Measurements from ENCODE around the gene NEDD4L.
A peak's percentile ranks its signal among the peaks of the same experiment; 100 is the strongest.
"Not testable (repeated sequence)": the region's sequence is repeated elsewhere in the genome, so short reads cannot be mapped to it uniquely, and the experiment has no call there.

The NEDD4L gene

DNA sequence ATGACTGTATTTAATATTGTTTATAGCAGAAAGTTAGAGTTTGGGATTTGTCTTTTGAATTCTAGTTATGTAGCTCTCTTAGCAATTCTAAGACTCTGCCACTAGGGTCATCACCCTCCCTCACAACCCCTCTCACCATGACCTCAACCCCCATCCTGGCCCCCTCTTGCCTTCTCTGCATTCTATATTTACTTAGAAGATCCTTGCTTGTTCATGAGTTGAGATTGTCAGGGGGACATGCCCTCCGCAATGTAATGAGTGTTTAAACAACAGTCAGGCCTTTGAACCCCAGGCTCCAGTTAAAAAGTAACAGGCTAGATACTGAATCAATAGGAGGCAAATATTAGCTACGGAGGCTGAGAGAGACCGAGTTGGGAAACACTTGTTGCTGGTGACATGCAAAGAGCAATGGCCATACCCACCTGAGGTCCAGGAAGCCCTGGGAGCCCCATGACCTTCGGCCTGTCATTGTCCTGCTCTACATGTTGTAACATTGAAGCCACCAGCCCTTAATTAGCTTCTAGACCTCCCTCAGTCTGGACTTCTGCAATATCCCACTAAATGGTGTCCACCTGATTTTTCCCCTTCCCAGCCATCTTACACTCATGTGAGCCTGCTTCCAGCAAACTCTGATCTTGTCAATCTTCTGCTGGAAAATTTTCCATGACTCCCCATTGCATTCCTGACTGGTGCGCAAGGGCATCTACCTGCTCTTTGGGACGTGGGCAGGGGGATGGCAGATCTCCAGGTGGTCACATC lies 363.8 kb downstream of the NEDD4L start:
- no peak for DNase-seq

DNA sequence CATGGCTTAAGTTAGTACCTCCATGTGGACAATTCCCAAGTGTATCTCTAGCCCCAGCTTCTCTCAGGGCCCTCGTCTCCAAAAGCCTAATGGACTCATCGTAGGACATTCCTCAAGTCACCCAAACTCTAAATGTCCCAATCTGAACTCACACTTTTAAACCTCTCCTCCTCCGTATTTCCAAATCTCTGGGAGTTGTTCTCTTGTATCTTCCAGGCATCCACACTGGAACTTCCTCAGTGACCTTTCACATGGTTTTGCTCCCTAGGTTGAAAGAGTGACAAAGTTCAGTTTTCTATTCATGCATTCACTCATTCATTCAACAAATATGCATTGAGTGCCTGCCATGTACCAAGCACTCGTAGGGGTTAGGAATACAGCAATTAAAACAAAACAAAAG lies 364.6 kb downstream of the NEDD4L start:
- no peak for DNase-seq

DNA sequence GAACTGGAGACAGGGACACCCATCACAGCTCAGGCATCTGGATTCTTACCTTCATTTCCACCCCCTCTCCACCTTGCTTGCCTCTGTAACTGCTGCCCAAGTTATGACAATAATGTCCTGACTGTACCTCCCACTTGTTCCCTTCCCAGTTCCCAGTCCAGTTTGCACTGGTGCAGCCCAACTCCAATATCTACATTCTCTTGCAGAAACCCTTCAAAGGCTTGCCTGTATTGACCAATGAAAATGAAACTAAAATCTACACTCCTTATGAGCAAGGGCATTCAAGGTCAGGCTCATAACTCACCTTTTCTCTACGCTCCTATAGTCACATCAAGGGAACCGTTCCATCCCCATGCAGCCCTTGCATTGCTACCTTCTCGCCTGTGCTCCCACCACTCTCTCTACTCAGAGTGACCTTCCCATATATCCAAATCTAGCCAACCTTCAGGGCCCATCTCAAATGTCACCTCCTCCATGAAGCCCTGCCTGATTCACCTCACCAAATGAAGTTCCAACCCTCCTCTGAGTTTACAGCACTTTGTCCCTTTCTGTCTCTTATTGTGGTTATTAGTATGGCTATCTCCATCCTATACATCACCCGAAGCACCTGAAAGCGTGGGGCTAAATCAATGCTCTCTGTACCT lies 365.9 kb downstream of the NEDD4L start:
- no peak for DNase-seq

DNA sequence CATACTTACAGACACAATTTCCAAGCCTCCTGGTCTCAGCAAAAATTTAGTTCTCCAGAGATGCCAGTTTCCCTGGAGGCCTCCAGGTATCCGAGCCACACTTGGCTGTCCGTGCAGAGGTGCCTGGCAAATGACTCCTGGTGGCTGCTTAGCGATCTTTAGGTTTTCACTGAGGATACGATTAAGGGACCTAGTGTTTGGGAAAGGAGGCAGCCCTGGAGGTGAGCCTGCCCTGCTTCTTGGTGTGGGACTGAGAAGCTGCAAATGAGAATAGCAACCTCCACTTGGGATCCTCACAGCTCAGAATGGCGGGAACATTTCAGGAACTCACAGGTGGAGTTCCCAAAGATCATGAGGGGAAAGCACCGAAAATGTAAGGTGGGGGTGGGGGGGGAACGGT lies 367.3 kb downstream of the NEDD4L start:
- no peak for DNase-seq

DNA sequence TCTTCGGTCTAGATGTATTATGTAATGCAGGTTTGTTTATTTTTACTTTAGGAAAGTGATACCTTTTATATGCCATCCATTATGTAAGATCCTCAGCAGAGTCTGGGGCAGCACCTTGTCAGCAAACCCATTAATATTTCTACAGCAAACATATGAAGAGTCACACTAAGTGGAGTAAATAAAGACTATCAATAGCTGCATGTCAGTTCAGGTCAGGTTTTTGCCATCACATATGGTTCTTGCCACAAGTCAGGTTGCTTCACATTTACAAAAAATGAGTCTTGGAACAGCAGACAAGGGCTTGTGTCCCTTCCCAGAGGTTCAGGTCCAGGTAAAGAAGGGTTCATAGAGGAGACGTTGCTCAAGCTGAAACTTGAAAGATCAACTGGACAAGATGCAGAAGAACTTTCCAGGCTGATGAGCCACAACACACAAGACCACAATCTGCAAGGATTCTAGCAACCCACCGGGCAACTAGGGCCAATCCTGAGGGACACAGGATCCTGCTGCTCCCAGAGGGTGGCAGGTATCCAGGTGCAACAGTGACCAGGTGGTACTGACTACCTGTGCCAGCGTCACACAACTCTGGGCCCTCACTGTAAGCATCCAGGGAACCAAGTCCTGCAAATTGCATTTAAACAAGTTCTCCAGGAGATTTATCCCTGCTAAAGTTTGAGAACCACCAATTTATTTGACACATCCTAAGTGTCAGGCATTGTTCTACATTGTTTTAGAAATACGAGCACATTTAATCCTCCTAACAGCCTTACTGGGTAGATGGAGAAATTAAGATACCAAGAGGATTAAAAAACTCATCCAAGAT lies 369.0 kb downstream of the NEDD4L start:
- no peak for DNase-seq

DNA sequence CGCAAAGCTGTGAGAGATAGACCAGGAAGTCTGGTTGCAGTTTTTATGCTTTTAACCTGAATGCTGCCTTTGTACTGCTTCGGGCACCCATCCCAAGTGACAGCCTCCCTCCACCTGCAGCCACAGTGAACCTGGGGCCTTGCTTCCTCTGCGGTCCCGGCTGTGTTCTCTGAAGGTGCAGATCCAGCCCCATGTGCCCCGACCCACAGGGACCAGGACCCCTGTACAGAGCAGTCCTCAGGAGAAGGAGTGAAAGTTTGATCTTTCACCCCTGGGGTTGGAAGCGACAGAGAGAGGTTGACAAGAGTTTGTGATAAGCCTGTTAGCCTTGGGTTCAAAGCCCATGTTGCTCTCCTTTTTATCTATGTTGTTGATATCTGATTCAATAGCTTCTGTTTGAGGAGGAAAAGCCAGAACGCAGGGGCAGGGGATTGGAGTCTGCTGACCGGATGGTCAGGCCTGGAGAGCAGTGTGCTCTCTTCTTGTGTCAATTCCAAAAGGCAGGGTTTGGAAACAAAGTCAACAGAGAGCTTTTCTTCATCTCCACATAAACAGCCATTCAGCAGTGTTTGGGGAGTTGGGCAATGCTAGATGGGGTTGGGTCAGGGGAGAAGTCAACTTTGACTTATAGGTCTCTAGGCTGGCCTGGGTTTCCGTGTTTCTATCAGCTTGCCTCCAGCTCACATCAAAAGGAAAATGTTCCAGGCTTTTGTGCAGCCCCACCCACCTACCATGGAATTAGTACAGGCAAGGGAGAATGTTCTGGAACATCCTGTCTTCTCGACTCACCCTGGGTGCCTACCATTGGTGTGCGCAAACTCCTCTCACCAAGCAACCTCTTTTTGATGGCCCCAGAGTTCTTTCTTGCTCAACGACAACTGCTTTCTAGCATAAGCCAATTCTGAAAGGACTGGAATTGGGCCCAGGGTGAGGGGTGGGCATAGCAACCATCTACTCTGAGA lies 369.9 kb downstream of the NEDD4L start:
- DNase-seq: no peak

DNA sequence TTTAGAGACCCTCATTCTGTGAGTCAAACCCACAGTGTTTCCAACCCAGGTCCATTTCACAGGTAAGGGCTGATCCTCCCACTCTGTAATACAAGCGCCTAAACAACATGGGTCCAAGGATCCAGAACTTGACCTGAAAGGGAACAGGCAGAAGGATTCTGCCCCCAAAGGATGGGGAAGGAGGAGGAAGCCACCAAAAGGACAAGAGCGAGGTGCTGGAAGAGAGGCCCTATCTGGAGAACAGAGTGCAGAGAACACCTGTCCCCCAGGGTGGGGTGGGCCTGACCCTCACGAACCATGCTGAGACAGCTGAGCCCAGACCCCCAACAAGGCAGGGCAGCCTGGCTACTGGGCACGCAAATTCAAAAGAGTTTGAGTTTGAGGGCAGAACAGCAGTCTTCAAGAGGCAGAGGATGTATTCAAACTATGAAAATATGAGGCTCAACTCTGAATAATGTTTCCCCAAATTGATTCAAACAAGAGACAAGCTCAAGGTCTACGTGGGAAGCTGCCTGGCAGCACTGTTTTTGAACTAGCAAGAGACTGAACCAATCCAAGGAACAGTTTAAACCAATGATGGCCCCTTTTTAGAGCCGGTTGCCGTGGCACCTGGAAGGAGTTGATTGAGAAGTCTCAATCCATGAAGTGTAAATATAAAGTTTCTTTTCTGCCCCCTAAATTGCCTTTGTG lies 372.1 kb downstream of the NEDD4L start:
- no peak for DNase-seq

DNA sequence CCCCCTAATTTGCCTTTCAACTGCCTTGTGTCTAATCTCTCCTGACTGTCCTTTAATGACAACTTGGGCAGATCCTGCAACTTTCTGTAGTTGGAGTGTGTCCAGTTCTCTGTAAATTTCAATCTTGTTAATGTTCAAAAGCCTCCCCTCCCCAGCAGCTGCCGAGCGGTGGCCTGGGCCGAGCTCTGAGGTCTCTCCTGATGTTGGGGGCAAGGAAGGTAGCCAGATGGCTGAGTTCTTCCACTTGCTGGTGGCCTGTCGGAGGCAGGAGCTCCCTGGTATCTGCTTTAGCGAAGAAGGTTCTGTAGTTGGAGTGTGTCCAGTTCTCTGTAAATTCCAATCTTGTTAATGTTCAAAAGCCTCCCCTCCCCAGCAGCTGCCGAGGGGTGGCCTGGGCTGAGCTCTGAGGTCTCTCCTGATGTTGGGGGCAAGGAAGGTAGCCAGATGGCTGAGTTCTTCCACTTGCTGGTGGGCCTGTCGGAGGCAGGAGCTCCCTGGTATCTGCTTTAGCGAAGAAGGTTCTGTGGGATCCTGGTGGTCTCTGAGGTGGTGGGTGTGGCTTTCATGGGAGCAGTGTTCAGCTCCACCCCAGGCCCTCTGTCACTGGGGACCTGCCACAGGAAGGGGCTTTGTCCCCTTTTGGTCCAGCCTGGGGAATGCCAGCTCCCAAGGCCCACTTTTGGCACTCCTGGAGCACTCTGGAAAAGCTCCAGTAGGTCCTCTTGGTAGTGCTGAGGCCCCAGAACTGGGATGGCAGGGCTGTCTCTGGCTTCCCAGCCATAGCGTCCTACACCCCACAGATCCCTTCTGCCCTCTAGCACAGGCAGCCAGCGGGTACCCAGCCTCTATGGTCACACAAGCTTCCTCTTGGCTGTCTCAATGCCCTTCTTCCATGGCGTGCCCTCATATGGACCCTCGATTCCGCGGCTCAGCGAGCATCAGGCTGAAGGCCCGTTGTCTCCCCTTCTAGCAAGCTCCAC lies 373.0 kb downstream of the NEDD4L start:
- DNase-seq: no peak

DNA sequence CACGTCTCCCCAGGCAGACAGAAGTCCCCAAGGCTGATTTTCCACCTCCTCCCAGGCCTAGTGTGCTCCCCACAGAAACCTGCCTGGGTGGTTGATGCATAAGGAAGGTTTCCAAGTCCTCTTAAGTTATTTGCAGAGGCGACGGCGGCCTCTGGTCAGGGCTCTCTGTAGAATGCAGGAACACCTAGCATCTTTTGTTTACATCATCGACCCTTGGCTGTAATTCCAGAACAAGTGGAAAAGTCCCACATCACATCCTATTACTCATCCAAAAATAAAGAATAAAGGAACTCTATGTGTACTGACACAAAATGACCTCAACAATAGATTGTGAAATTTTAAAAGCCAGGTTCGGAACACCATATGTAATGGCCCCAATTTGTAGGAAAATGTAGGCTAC lies 373.7 kb downstream of the NEDD4L start:
- no peak for DNase-seq

DNA sequence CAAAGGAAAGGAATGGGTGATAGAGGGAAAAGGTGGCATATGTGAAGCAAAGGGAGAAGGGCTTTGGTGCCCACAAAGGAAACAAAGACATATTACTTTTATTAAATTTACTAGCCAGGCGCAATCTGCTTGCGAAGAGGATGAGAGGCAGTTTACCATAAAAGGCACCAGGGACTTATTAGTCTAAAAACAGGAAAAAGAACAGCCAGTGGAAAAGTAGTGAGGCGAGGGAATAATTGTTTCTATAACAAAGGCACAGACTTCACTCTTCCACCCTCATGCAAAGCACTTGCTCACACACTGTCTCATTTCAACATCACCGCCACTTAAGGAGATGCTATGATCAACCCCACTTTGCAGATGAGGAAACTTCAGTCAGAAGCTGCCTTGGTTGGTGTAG lies 374.3 kb downstream of the NEDD4L start:
- no peak for DNase-seq

DNA sequence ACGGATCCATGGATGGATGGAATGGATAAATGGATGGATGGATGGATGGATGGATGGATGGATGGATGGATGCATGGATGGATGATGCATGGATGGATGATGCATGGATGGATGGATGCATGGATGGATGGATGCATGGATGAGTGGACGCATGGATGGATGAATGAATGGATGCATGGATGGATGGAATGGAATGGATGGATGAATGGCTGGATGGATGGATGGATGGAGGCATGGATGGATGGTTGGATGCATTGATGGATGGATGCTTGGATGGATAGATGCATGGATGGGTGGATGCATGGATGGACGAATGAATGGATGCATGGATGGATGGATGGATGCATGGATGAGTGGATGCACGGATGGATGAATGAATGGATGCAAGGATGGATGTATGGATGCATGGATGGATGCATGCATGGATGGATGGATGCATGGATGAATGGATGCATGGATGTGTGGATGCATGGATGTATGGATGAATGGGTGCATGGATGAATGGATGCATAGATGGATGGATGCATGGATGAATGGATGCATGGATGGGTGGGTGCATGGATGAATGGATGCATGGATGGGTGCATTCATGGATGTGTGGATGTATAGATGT lies 375.7 kb downstream of the NEDD4L start:
- DNase-seq: no peak

DNA sequence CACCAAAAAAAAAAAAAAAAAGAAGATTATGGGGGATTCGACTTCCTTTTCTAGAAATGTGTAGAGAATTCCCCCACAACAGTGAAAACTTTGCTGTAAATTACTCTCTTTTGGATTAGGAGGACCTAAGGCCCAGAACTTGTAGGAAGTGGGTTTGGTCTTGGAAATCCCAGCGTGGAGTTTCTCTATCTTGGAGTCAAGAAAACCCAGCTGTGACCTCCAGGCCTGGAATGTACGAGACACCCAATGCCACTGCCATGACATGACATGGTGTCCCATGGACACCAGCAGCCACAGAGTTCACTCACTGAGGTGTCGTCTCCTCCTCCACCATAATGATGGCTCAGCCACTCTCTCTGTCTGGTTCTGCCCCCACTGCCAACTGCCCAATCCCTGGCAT lies 382.6 kb downstream of the NEDD4L start:
- DNase-seq: no peak

DNA sequence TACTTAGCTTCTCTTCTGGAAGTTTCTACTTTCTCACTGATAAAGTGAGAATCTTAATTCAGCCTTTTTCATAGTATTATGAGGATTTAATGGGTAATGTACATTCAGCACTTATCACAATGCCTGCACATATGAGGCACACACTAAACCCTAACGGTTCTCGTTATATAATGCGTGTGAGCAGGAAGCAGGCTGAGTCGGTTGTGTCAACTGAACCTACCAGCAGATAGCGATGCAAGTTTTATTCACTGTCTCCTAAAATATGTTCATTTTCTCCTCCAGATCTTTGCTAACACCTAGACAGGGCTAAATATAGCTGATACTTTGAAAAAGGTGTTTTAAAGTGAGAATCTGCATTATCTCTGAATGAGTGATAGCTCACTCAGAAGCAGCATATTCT lies 383.3 kb downstream of the NEDD4L start:
- no peak for DNase-seq

DNA sequence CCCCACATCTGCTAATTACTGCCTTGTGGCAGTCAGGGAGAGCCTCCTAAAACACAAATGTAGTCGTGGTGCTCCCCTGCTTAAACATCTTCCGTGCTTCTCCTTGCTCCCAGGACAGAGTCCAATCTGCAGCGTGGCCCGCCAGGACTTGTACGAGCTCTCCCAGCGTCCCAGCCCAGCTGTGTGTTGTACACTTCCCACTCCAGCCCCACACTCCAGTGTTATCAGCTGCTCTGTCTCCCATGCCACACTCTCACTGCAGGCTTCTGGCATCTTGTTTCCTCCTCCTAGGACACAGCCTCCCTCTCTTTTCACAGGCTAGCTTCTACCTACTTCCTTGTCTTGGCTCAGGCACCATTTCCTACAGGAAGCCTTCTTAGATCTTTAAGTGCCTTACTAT lies 385.4 kb downstream of the NEDD4L start:
- DNase-seq: no peak

DNA sequence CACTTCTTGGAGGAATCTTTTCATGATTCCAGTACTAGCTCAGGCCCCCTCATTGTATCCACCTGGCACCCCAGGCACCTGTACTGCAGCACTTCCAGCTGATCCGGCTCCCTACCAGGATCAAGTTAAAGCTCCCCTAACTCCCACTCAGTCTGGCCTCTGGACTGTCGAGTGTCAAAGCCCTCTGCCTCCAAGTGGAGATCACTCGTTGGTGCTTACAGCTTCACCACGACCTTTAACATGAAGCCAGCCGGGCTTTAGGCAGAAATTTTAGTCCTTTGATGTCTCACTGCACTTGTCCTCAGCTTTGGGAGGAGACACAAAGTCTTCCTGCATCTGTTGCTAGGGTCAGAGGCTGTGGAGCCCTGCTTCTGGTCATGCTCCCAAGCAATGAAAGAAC lies 387.2 kb downstream of the NEDD4L start:
- no peak for DNase-seq

DNA sequence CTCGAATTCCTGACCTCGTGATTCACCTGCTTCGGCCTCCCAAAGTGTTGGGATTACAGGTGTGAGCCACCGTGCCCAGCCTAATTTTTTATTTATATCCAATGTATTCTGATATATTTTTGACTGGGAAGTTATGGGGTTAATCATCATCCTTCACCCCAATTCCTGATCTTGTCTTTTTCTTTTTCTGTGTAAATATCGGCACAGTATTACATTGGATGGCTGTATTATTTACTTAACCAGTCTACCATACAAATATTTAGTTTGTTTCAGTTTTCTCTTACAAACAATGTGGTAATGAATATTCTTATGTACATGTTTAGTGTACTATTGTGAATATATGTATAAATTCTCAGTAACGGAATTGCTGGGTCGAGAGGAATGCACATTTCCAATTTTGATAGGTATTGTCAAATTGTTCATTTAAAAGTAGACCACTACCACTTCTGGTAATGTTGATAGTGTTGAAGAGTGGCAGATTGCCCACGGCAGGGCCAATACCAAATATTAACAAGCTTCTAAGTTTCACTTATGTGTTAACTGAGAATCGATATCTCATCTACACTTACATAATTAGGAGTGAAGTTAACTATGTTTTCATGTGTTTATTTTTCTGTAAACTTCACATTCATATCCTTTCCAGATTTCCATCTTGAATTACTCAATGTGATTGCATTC lies 388.2 kb downstream of the NEDD4L start:
- no peak for DNase-seq

DNA sequence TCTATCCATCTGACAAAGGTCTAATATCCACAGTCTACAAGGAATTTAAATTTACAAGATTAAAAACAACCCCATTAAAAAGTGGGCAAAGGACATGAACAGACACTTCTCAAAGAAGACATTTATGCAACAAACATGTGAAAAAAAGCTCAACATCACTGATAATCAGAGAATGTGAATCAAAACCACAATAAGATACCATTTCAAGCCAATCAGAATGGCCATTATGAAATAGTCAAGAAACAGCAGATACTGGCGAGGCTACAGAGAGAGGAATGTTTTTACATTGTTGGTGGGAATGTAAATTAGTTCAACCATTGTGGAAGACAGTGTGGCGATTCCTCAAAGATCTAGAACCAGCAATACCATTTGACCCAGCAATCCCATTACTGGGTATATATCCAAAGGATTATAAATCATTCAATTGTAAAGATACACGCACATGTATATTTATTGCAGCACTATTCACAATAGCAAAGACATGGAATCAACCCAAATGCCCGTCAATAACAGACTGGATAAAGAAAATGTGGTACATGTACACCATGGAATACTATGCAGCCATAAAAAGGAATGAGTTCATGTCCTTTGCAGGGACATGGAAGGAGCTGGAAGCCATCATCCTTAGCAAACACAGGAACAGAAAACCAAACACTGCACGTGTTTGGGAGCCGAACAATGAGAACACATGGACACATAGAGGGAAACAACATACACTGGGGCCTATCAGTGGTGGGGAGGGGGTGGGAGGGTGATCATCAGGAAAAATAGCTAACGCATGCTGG lies 391.4 kb downstream of the NEDD4L start:
- DNase-seq: not testable (repeated sequence)

DNA sequence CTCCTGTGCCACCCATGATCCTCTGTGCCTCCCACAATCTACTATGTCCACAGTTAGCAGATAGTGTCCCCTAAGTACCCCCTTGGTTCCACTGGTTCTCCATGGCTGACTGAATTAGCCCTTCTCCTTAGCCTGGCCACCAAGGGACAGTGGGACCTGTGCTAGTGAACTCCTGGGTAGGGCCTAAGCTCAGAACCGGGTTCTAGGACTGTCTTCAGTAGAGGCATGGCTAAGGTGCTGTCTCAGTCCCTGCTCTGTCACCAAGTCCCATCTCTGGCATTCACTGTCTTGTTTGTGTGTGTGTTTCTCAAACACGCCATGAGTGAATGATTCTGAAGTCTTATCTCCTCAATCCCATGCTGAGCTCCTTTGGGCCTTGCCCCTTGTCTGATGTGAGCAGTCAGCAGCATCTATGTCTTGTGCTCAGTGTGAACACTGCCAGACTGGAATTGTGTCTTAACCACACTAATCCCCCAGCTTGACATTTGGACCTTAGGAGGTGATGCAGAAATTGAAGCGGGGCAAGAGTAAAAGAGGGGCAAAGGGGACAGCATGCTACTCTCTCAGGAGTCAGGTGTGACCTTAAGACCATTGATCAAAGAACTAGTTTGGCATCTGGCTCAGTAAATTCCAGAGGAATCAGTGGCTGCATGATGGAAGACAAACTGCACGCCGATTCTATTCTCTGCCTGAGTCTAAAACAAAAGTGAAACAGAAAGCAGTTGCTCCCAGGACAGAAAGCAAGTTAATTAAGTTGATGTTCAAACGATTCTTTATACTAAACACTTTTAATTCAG lies 394.3 kb downstream of the NEDD4L start:
- DNase-seq: peak; percentile 28

Measured in CD4-positive, alpha-beta T cell treated with Interleukin-4 for 4 hours (primary cell).